Kidney epithelial cell (primary cell): ENCODE results near the gene LDLRAD4. TPM values are rescaled to one million over a fixed set of nuclear protein-coding genes. Genes with fewer than 3 reads are reported as not detected.

Experiments used
- DNase-seq: peaks from one replicate; pipeline ENCODE4 v3.0.0-alpha.2; 2010; ENCODE audit warnings: low read depth
- H3K27me3 ChIP-seq: 2 replicates; pipeline ENCODE4 v1.6.0; 2011; ENCODE audit warnings: low read length; ENCODE audit not compliant: control insufficient read depth, insufficient read depth
- H3K36me3 ChIP-seq: 2 replicates; pipeline ENCODE4 v1.5.1; 2011; ENCODE audit warnings: low read length; ENCODE audit not compliant: control insufficient read depth, insufficient read depth
- H3K4me3 ChIP-seq: 2 replicates; pipeline ENCODE4 v1.5.1; 2011; ENCODE audit warnings: low read depth, mild to moderate bottlenecking, control low read depth, low read length
- CTCF ChIP-seq: IDR thresholded peaks from 2 replicates; pipeline ENCODE4 v1.5.1; 2011; ENCODE audit warnings: mild to moderate bottlenecking, moderate library complexity, low read length, control low read depth, inconsistent platforms; ENCODE audit not compliant: insufficient read depth, poor library complexity, severe bottlenecking
- total RNA-seq: library from RNA; depleted of rRNA; stranded (reverse); fragments of >200 nt; gene quantifications from 2 replicates; pipeline ENCODE4 v1.2.3, GENCODE V29; 2015

Gene LDLRAD4
- total RNA-seq, 1 donor from 2014 or later, result 5.8 TPM

- no peaks in the 10 kb centered on the region for H3K36me3 ChIP-seq
- DNase-seq, result no peak
- no peak for TF ChIP-seq CTCF
- no peaks in the 10 kb centered on the region for H3K27me3 ChIP-seq
- no peak overlapping the region for H3K4me3 ChIP-seq
These were observed 72.3 kb downstream of the LDLRAD4 start for GRCh38 chr18:13290856-13291271.

- H3K27me3 ChIP-seq, result no peaks in the 10 kb centered on the region
- H3K4me3 ChIP-seq, result no peak overlapping the region
- DNase-seq, result no peak
- TF ChIP-seq CTCF, result no peak
- H3K36me3 ChIP-seq, result no peaks in the 10 kb centered on the region
These were observed 72.7 kb downstream of the LDLRAD4 start for GRCh38 chr18:13291299-13291698.

GRCh38 chr18:13291745-13292447 is 73.3 kb downstream of the LDLRAD4 start:
- TF ChIP-seq CTCF, result no peak
- no peak overlapping the region for H3K4me3 ChIP-seq
- no peaks in the 10 kb centered on the region for H3K27me3 ChIP-seq
- no peaks in the 10 kb centered on the region for H3K36me3 ChIP-seq
- DNase-seq, result no peak

GRCh38 chr18:13292736-13293135 is 74.2 kb downstream of the LDLRAD4 start:
- Histone ChIP-seq H3K36me3 (no peaks in the 10 kb centered on the region), H3K4me3 (no peak overlapping the region), H3K27me3 (peaks cover 2% of the 10 kb centered on the region)
- TF ChIP-seq CTCF, result no peak
- no peak for DNase-seq

GRCh38 chr18:13294309-13294708 is 75.7 kb downstream of the LDLRAD4 start:
- H3K4me3 ChIP-seq, result no peak overlapping the region
- TF ChIP-seq CTCF, result no peak
- peaks cover 2% of the 10 kb centered on the region for H3K27me3 ChIP-seq
- no peaks in the 10 kb centered on the region for H3K36me3 ChIP-seq
- no peak for DNase-seq

- DNase-seq, result no peak
- Histone ChIP-seq H3K27me3 (peaks cover 2% of the 10 kb centered on the region), H3K4me3 (no peak overlapping the region), H3K36me3 (no peaks in the 10 kb centered on the region)
- TF ChIP-seq CTCF, result no peak
These were observed 77.3 kb downstream of the LDLRAD4 start for GRCh38 chr18:13295894-13296293.
